IPS-18a (cell line): ENCODE data around the gene CNIH3.

Experiments used
- H3K27ac ChIP-seq: one replicate; pipeline ENCODE4 v1.5.1; 2013; ENCODE audit warnings: low read length
- H3K27me3 ChIP-seq: one replicate; pipeline ENCODE4 v1.6.1; 2013; ENCODE audit warnings: mild to moderate bottlenecking, low read length; ENCODE audit not compliant: control insufficient read depth, insufficient read depth
- H3K36me3 ChIP-seq: one replicate; pipeline ENCODE4 v1.6.1; 2013; ENCODE audit warnings: low read depth, low read length; ENCODE audit not compliant: control insufficient read depth
- H3K4me1 ChIP-seq: one replicate; pipeline ENCODE4 v1.6.1; 2013; ENCODE audit warnings: low read depth, low read length; ENCODE audit not compliant: control insufficient read depth
- H3K4me3 ChIP-seq: one replicate; pipeline ENCODE4 v1.5.1; 2013; ENCODE audit warnings: low read length
- H3K9ac ChIP-seq: one replicate; pipeline ENCODE4 v1.6.1; 2013; ENCODE audit warnings: mild to moderate bottlenecking, low read length, moderate library complexity
- H3K9me3 ChIP-seq: one replicate; pipeline ENCODE4 v1.6.1; 2013; ENCODE audit warnings: low read depth, low read length; ENCODE audit not compliant: control insufficient read depth

CNIH3 gene

GRCh38 chr1:224753491-224753890 is 137.4 kb downstream of the CNIH3 start:
- H3K36me3 ChIP-seq = no peaks in the 10 kb centered on the region
- no peaks in the 10 kb centered on the region for H3K27me3 ChIP-seq
- no peaks in the 10 kb centered on the region for H3K9me3 ChIP-seq
- no peak overlapping the region for H3K9ac ChIP-seq
- H3K27ac ChIP-seq = no peak overlapping the region
- no peak overlapping the region for H3K4me3 ChIP-seq
- H3K4me1 ChIP-seq = peaks cover 5% of the 10 kb centered on the region

GRCh38 chr1:224755586-224755985 is 139.5 kb downstream of the CNIH3 start:
- H3K4me1 ChIP-seq = peaks cover 5% of the 10 kb centered on the region
- no peaks in the 10 kb centered on the region for H3K9me3 ChIP-seq
- H3K9ac ChIP-seq = no peak overlapping the region
- no peaks in the 10 kb centered on the region for H3K36me3 ChIP-seq
- H3K27me3 ChIP-seq = no peaks in the 10 kb centered on the region
- no peak overlapping the region for H3K4me3 ChIP-seq
- H3K27ac ChIP-seq = no peak overlapping the region

- no peak overlapping the region for H3K4me3 ChIP-seq
- no peaks in the 10 kb centered on the region for H3K9me3 ChIP-seq
- H3K36me3 ChIP-seq = no peaks in the 10 kb centered on the region
- H3K9ac ChIP-seq = no peak overlapping the region
- H3K4me1 ChIP-seq = peaks cover 5% of the 10 kb centered on the region
- no peaks in the 10 kb centered on the region for H3K27me3 ChIP-seq
- H3K27ac ChIP-seq = no peak overlapping the region
These were observed 141.4 kb downstream of the CNIH3 start for GRCh38 chr1:224757508-224757907.

GRCh38 chr1:224759135-224759534 is 143.0 kb downstream of the CNIH3 start:
- no peaks in the 10 kb centered on the region for H3K9me3 ChIP-seq
- H3K36me3 ChIP-seq = no peaks in the 10 kb centered on the region
- H3K9ac ChIP-seq = no peak overlapping the region
- peaks cover 5% of the 10 kb centered on the region for H3K4me1 ChIP-seq
- no peak overlapping the region for H3K27ac ChIP-seq
- H3K4me3 ChIP-seq = no peak overlapping the region
- H3K27me3 ChIP-seq = no peaks in the 10 kb centered on the region

- Histone ChIP-seq H3K9me3 (no peaks in the 10 kb centered on the region), H3K27ac (no peak overlapping the region), H3K27me3 (no peaks in the 10 kb centered on the region), H3K4me1 (peaks cover under 1% of the 10 kb centered on the region), H3K36me3 (no peaks in the 10 kb centered on the region), H3K4me3 (no peak overlapping the region), H3K9ac (no peak overlapping the region)
These were observed 143.6 kb downstream of the CNIH3 start for GRCh38 chr1:224759681-224760091.

- Histone ChIP-seq H3K9ac (no peak overlapping the region), H3K36me3 (no peaks in the 10 kb centered on the region), H3K4me1 (no peaks in the 10 kb centered on the region), H3K27me3 (no peaks in the 10 kb centered on the region), H3K4me3 (no peak overlapping the region), H3K9me3 (no peaks in the 10 kb centered on the region), H3K27ac (no peak overlapping the region)
These were observed 144.0 kb downstream of the CNIH3 start for GRCh38 chr1:224760163-224760562.

- no peak overlapping the region for H3K27ac ChIP-seq
- H3K9ac ChIP-seq = no peak overlapping the region
- no peaks in the 10 kb centered on the region for H3K9me3 ChIP-seq
- no peaks in the 10 kb centered on the region for H3K4me1 ChIP-seq
- no peaks in the 10 kb centered on the region for H3K36me3 ChIP-seq
- H3K27me3 ChIP-seq = no peaks in the 10 kb centered on the region
- no peak overlapping the region for H3K4me3 ChIP-seq
These were observed 145.1 kb downstream of the CNIH3 start for GRCh38 chr1:224761245-224761644.

GRCh38 chr1:224762046-224762445 is 145.9 kb downstream of the CNIH3 start:
- H3K4me3 ChIP-seq = no peak overlapping the region

GRCh38 chr1:224762701-224763100 is 146.6 kb downstream of the CNIH3 start:
- Histone ChIP-seq H3K4me1 (no peaks in the 10 kb centered on the region), H3K9ac (no peak overlapping the region), H3K36me3 (no peaks in the 10 kb centered on the region), H3K27me3 (no peaks in the 10 kb centered on the region), H3K4me3 (no peak overlapping the region), H3K27ac (no peak overlapping the region), H3K9me3 (no peaks in the 10 kb centered on the region)

More at GRCh38 chr1:224762046-224762445, 145.9 kb downstream of the CNIH3 start:
- H3K9ac ChIP-seq = no peak overlapping the region
- H3K27me3 ChIP-seq = no peaks in the 10 kb centered on the region
- no peaks in the 10 kb centered on the region for H3K36me3 ChIP-seq
- H3K9me3 ChIP-seq = no peaks in the 10 kb centered on the region
- H3K4me1 ChIP-seq = no peaks in the 10 kb centered on the region
- H3K27ac ChIP-seq = no peak overlapping the region

GRCh38 chr1:224763126-224763775 is 147.1 kb downstream of the CNIH3 start:
- Histone ChIP-seq H3K4me1 (no peaks in the 10 kb centered on the region), H3K36me3 (no peaks in the 10 kb centered on the region), H3K9ac (no peak overlapping the region), H3K27me3 (no peaks in the 10 kb centered on the region), H3K9me3 (no peaks in the 10 kb centered on the region), H3K4me3 (no peak overlapping the region), H3K27ac (no peak overlapping the region)

- H3K4me1 ChIP-seq = no peaks in the 10 kb centered on the region
- no peaks in the 10 kb centered on the region for H3K36me3 ChIP-seq
- H3K9ac ChIP-seq = no peak overlapping the region
- no peak overlapping the region for H3K4me3 ChIP-seq
- no peak overlapping the region for H3K27ac ChIP-seq
- H3K9me3 ChIP-seq = no peaks in the 10 kb centered on the region
- H3K27me3 ChIP-seq = no peaks in the 10 kb centered on the region
These were observed 150.1 kb downstream of the CNIH3 start for GRCh38 chr1:224766266-224766665.

- no peaks in the 10 kb centered on the region for H3K9me3 ChIP-seq
- H3K36me3 ChIP-seq = no peaks in the 10 kb centered on the region
- H3K27me3 ChIP-seq = no peaks in the 10 kb centered on the region
- no peak overlapping the region for H3K27ac ChIP-seq
- no peak overlapping the region for H3K9ac ChIP-seq
- H3K4me1 ChIP-seq = no peaks in the 10 kb centered on the region
- no peak overlapping the region for H3K4me3 ChIP-seq
These were observed 150.9 kb downstream of the CNIH3 start for GRCh38 chr1:224767031-224767430.
